Activated effector memory CD4-positive, alpha-beta T cell treated with Interleukin-2 at 50 U/mL for 16 hours (primary cell): ENCODE results near the gene MSANTD7.
A peak's percentile ranks its signal among the peaks of the same experiment; 100 is the strongest.
"Not testable (repeated sequence)": the region's sequence is repeated elsewhere in the genome, so short reads cannot be mapped to it uniquely, and the experiment has no call there.

Source experiments
- DNase-seq: peaks from one replicate; pipeline ENCODE4 v3.0.0-alpha.2; 2020

Gene MSANTD7

GRCh38 chr10:14837757-14838581 is at the start of gene MSANTD7, which contains the start of the genes CDNF and HSPA14:
MSANTD7 (plus strand) TSS chr10:14838306; CDS start chr10:14842285, 3,979 bp downstream.
CDNF (minus strand) TSS chr10:14838037; CDS start chr10:14837946, 91 bp downstream.
HSPA14 (plus strand) TSS chr10:14838306; CDS start chr10:14838403, 97 bp downstream.
- peak; percentile 98 for DNase-seq

GRCh38 chr10:14798636-14799035 is 39.5 kb upstream of the MSANTD7 start:
- no peak for DNase-seq

GRCh38 chr10:14800397-14800796 is 37.7 kb upstream of the MSANTD7 start:
- no peak for DNase-seq

GRCh38 chr10:14801723-14802122 is 36.4 kb upstream of the MSANTD7 start:
- DNase-seq, result no peak

GRCh38 chr10:14803827-14804226 is 34.3 kb upstream of the MSANTD7 start:
- no peak for DNase-seq

GRCh38 chr10:14806318-14806717 is 31.8 kb upstream of the MSANTD7 start:
- no peak for DNase-seq

- DNase-seq, result no peak
Observed at GRCh38 chr10:14810969-14811953, 26.8 kb upstream of the MSANTD7 start.

- DNase-seq, result no peak
Observed at GRCh38 chr10:14812271-14812670, 25.8 kb upstream of the MSANTD7 start.

GRCh38 chr10:14815681-14816080 is 22.4 kb upstream of the MSANTD7 start:
- DNase-seq, result no peak

GRCh38 chr10:14816717-14817116 is 21.4 kb upstream of the MSANTD7 start:
- DNase-seq, result not testable (repeated sequence)

GRCh38 chr10:14820010-14820774 is 17.9 kb upstream of the MSANTD7 start:
- no peak for DNase-seq

- DNase-seq, result no peak
Observed at GRCh38 chr10:14820775-14821154, 17.3 kb upstream of the MSANTD7 start.

GRCh38 chr10:14821635-14822375 is 16.3 kb upstream of the MSANTD7 start:
- DNase-seq, result no peak

GRCh38 chr10:14822879-14823755 is 15.0 kb upstream of the MSANTD7 start:
- no peak for DNase-seq

GRCh38 chr10:14823966-14824365 is 14.1 kb upstream of the MSANTD7 start:
- no peak for DNase-seq

- DNase-seq, result no peak
Observed at GRCh38 chr10:14826076-14826829, 11.9 kb upstream of the MSANTD7 start.

- DNase-seq, result no peak
Observed at GRCh38 chr10:14833106-14833505, 5.0 kb upstream of the MSANTD7 start.

GRCh38 chr10:14836208-14836607 is 1.9 kb upstream of the MSANTD7 start:
- DNase-seq, result no peak

GRCh38 chr10:14837003-14837756 is 926 bp upstream of the MSANTD7 start:
- no peak for DNase-seq
